Stimulated activated CD4-positive, alpha-beta T cell treated with anti-CD3 and anti-CD28 coated beads, Interleukin-2, amount 100 ng/mL, for 4 hours (primary cell): Measurements from ENCODE around the gene RIMBP2.

Source experiments
- DNase-seq: peaks from one replicate; pipeline ENCODE4 v3.0.0-alpha.2; 2020; ENCODE audit warnings: low read depth

RIMBP2 gene

GRCh38 chr12:130530429-130530828 is 185.7 kb downstream of the RIMBP2 start:
- DNase-seq, result no peak

GRCh38 chr12:130529781-130530180 is 186.3 kb downstream of the RIMBP2 start:
- no peak for DNase-seq

GRCh38 chr12:130527239-130527638 is 188.9 kb downstream of the RIMBP2 start:
- DNase-seq, result no peak

- DNase-seq, result no peak
Measured at GRCh38 chr12:130526813-130527212, 189.3 kb downstream of the RIMBP2 start.

- no peak for DNase-seq
Measured at GRCh38 chr12:130525384-130526172, 190.5 kb downstream of the RIMBP2 start.

- no peak for DNase-seq
Measured at GRCh38 chr12:130524759-130525158, 191.3 kb downstream of the RIMBP2 start.

- DNase-seq, result no peak
Measured at GRCh38 chr12:130523863-130524614, 192.1 kb downstream of the RIMBP2 start.

- no peak for DNase-seq
Measured at GRCh38 chr12:130523208-130523607, 192.9 kb downstream of the RIMBP2 start.

GRCh38 chr12:130522244-130522834 is 193.8 kb downstream of the RIMBP2 start:
- no peak for DNase-seq

GRCh38 chr12:130521375-130522124 is 194.5 kb downstream of the RIMBP2 start:
- no peak for DNase-seq

- no peak for DNase-seq
Measured at GRCh38 chr12:130520784-130521183, 195.3 kb downstream of the RIMBP2 start.

- no peak for DNase-seq
Measured at GRCh38 chr12:130517588-130517987, 198.5 kb downstream of the RIMBP2 start.

GRCh38 chr12:130514149-130514551 is 201.9 kb downstream of the RIMBP2 start:
- DNase-seq, result no peak

GRCh38 chr12:130513556-130513955 is 202.5 kb downstream of the RIMBP2 start:
- no peak for DNase-seq

GRCh38 chr12:130511285-130511684 is 204.8 kb downstream of the RIMBP2 start:
- DNase-seq, result no peak

- no peak for DNase-seq
Measured at GRCh38 chr12:130509454-130509853, 206.6 kb downstream of the RIMBP2 start.

GRCh38 chr12:130508847-130509246 is 207.3 kb downstream of the RIMBP2 start:
- DNase-seq, result no peak

GRCh38 chr12:130508318-130508717 is 207.8 kb downstream of the RIMBP2 start:
- DNase-seq, result no peak

- no peak for DNase-seq
Measured at GRCh38 chr12:130506844-130507243, 209.3 kb downstream of the RIMBP2 start.

- no peak for DNase-seq
Measured at GRCh38 chr12:130504840-130505175, 211.3 kb downstream of the RIMBP2 start.

GRCh38 chr12:130504110-130504839 is 211.8 kb downstream of the RIMBP2 start:
- DNase-seq, result no peak

- no peak for DNase-seq
Measured at GRCh38 chr12:130501821-130502220, 214.3 kb downstream of the RIMBP2 start.
